ENCODE data around the gene RAB9B.

GRCh38 chrX:103792916-103793544 is 39.0 kb downstream of the RAB9B start:
- TF ChIP-seq CTCF (IDR thresholded peaks at IDR 0.05) (no peak), POLR2A (IDR thresholded peaks at IDR 0.05) (no peak), EP300 (IDR thresholded peaks at IDR 0.05) (no peak)

Measured in sigmoid colon (tissue), 4 donors.